ENCODE results near the gene DPYD.

Gene DPYD

DNA sequence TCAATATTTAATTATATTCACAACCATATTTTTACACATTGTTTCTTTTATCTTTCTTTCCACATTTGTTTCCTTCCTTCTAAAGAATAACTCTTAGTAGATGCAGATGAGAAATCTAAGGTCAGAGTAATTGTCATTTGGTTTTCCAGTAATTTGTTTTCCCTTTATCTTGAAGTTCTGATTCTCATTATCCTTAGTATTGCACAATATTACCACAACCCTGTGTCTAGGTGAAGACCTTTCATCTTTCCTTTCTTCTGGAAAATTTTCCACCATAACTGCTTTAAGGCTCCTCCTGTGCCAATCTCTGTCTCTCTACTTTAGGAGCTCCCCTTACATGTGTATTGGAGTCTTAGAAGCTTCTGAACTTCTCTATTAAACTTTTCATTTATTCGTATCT is 209.0 kb downstream of the DPYD start:
- no peak for DNase-seq
- TF ChIP-seq GATA1 (IDR thresholded peaks at IDR 0.05; ENCODE audit: low read depth, low read length): no peak
- no peak for TF ChIP-seq POLR2A (IDR thresholded peaks at IDR 0.05; ENCODE audit: low read length)

DNA sequence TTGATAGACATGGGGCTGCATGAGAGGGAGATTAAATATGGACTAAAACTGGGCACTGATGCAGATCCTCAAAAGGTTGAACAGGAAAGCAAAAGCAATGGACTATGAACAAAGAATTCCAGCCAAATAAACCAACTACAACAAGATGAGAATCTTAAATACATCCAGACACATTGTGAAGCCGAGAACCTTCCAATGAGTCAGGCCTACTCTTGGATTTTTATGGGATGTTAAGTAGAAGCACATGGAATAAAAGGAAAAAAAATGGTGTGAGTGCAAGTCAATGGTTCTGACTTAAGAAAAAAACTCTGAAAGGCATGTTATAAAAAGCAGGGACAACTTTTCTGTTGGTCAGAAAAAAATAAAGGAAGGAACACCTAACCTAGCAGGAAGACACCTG is 227.2 kb downstream of the DPYD start:
- TF ChIP-seq POLR2A (IDR thresholded peaks at IDR 0.05; ENCODE audit: low read length) (no peak), GATA1 (IDR thresholded peaks at IDR 0.05; ENCODE audit: low read depth, low read length) (no peak)
- DNase-seq: no peak

DNA sequence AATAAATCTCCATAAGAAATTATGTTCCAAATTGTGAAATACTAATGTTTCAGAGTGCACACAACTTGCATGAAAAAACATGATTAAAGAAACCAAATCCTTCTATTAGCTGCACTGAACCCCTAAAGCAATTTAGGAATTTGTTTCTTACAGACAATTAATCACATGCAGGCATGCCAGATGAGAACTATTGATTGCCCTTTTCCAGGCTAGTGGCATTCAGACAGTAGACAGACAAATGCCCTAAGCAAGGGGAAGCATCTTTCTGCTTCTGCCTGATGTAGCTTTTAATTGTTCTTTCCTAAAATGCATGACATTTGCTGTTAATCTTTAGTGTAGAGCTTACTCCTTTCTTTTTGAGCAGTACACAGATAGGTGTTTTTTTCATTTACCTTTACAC is 229.5 kb downstream of the DPYD start:
- DNase-seq: no peak
- no peak for TF ChIP-seq POLR2A (IDR thresholded peaks at IDR 0.05; ENCODE audit: low read length)
- no peak for TF ChIP-seq GATA1 (IDR thresholded peaks at IDR 0.05; ENCODE audit: low read depth, low read length)

DNA sequence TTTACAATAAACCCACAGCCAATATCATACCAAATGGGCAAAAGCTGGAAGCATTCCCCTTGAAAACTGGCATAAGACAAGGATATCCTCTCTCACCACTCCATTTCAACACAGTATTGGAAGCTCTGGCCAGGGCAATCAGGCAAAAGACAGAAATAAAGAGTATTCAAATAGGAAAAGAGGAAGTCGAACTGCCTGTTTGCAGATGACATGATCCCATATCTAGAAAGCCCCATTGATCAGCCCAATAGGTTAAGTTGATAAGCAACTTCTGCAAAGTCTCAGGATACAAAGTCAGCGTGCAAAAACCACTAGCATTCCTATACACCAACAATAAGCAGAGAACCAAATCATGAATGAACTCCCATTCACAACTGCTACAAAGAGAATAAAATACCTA is 235.5 kb downstream of the DPYD start:
- no peak for TF ChIP-seq GATA1 (IDR thresholded peaks at IDR 0.05; ENCODE audit: low read depth, low read length)
- TF ChIP-seq POLR2A (IDR thresholded peaks at IDR 0.05; ENCODE audit: low read length): no peak
- no peak for DNase-seq

DNA sequence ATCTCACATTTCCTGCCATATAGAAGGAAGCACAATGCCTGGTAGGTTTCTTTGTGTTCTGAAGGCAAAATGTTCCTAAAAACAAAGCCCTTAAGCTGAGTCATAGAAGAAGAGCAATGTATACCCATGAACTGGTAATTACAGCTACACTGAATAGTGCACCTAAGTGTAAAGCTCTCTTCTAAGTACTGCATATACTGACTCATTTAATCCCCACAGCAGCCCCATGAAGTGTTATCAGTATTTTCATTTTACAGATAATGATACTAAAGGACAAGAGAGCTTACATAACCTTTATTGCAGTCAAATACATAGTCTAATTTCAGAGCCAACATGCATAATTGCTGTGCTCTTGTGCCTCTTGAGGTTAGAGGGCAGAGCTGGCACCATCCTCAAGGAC is 239.9 kb downstream of the DPYD start:
- TF ChIP-seq GATA1 (IDR thresholded peaks at IDR 0.05; ENCODE audit: low read depth, low read length): no peak
- TF ChIP-seq POLR2A (IDR thresholded peaks at IDR 0.05; ENCODE audit: low read length): no peak
- peak; percentile 2 to 21 for DNase-seq

DNA sequence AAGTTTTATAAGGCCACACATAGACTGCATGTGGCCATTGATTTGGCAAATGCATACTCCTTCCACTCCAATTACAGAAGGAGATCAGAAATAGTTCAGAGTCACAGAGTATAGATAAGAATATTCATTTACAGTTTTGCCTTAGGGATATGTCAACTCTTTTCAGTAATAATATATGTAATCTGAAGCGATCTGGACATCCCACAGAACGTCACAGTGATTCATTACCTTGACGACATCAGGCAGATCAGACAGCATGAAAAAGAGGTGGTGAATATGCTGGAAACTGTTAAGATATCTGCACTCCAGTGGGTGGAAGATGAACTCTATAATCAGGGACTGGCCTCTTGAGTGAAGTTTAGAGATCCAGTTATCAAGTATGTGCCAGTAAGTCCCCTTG is 240.4 kb downstream of the DPYD start:
- TF ChIP-seq POLR2A (IDR thresholded peaks at IDR 0.05; ENCODE audit: low read length) (no peak), GATA1 (IDR thresholded peaks at IDR 0.05; ENCODE audit: low read depth, low read length) (no peak)
- peak in 1 of 2 experiments; percentile 35 for DNase-seq

DNA sequence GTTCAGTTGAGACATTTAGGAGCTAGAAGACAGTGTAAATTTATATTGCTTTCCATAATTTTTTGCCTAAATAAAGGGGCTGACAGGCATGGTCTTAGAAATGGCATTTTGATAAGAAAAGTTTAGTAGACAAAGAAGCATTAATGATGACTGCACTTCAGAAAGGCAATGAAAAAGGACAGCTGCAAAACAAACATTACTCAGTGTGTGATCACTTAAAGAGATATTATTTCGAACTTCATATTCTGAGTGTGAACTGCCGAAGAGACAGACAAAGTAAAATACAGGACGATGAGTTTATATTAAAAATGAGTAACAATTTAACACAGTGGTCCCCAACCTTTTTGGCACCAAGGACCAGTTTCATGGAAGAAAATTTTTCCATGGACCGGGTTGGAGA is 243.1 kb downstream of the DPYD start:
- TF ChIP-seq POLR2A (IDR thresholded peaks at IDR 0.05; ENCODE audit: low read length): no peak
- no peak for TF ChIP-seq GATA1 (IDR thresholded peaks at IDR 0.05; ENCODE audit: low read depth, low read length)
- DNase-seq: no peak

DNA sequence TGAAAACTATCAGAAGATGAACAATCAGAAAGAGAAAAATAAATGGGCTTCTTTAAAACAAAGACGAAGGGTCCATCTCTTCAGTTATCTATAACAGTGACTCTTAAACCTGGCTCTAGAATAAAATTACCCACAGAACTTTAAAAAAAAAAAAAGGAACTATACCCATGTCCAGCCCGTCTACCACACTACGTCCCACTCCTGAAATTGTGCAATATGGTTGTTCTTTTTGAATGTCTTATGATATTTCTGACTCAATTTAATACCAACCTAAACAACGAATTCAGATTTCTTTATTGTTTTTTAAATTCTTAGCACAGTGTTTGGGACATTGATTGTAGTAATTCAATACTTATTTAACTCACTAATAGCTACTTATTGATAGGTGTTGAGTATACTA is 246.3 kb downstream of the DPYD start:
- no peak for DNase-seq
- TF ChIP-seq GATA1 (IDR thresholded peaks at IDR 0.05; ENCODE audit: low read depth, low read length) (no peak), POLR2A (IDR thresholded peaks at IDR 0.05; ENCODE audit: low read length) (no peak)

DNA sequence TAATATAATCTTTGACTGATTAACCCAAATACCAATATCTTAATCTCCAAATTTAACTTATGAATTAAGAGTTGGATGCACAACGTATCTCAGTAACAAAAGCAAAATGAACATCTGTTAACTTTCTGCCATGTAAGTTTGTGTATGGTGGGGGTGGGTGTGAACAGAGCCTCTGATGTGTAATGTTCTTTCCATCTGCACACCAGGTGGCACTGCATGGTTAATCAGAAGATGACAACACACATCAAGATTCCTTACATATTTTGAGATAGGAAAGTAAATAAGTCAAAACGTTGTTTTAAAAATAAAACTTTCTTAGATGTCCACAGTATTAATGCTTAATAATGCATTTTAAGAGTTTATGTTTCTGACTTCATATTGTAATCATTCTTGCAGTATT is 251.9 kb downstream of the DPYD start:
- DNase-seq: peak; percentile 9 to 18
- TF ChIP-seq GATA1 (IDR thresholded peaks at IDR 0.05; ENCODE audit: low read depth, low read length) (no peak), POLR2A (IDR thresholded peaks at IDR 0.05; ENCODE audit: low read length) (no peak)

DNA sequence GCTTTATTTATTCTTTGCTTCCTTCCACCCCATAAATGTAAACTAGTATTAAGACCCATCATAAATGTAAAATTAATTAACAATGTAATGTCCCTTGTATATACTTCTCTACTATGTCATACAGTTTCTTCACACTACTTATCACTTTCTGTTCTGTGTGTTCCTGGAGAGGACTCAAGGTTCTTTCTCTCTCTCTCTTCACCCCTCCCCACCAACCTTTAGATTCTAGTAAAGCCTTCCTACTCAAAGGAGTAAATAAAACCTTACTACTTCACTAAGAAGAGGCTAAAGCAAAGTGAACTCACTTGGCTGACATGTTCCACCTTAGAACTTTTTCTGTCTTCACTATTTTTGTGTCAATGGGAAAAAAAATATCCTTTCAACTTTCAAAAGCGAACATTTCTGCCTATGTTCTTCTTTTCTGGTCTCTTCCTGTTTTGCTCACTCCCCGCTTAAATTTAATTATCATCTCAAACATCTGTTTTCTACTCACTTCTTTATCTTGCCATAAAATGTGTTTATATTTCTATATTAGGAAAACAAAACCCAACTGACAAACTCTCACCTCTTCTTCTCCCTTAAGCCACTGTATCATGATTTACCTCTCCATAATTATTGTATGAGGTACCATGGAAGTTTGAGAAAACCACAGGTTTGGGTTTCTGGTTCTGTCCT is 260.3 kb downstream of the DPYD start:
- peak; percentile 36 to 64 for DNase-seq
- TF ChIP-seq GATA1 (IDR thresholded peaks at IDR 0.05; ENCODE audit: low read depth, low read length) (no peak), POLR2A (IDR thresholded peaks at IDR 0.05; ENCODE audit: low read length) (peak; percentile 17)

DNA sequence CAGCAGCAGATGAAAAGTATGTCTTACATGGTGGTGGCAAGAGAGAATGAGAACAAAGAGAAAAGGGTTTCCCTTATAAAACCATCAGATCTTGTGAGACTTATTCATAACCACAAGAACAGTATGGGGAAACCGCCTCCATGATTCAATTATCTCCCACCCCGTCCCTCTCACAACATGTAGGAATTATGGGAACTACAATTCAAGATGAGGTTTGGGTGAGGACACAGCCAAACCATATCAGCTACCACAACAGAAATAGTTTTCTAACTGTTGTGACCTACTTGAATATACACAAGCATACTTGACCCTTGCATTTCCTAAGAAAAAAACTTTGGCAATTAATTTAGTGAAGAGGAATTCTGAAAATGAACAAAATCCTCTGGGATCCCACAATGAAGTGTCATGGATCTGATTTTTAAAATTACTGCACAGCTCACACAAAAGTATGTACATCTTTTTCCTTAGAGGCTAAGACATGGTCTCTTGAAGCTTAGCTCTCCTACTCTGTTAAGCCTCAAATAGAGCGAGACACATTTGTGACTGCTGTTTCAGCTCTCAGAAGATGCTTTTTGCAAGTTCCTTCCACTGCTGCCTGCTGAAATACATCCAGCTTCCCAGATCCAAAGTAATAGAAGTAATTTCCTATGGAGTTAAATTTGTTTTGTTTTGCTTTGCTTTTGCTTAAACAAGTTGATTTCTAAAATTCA is 265.8 kb downstream of the DPYD start:
- DNase-seq: no peak
- TF ChIP-seq POLR2A (IDR thresholded peaks at IDR 0.05; ENCODE audit: low read length): no peak
- no peak for TF ChIP-seq GATA1 (IDR thresholded peaks at IDR 0.05; ENCODE audit: low read depth, low read length)

DNA sequence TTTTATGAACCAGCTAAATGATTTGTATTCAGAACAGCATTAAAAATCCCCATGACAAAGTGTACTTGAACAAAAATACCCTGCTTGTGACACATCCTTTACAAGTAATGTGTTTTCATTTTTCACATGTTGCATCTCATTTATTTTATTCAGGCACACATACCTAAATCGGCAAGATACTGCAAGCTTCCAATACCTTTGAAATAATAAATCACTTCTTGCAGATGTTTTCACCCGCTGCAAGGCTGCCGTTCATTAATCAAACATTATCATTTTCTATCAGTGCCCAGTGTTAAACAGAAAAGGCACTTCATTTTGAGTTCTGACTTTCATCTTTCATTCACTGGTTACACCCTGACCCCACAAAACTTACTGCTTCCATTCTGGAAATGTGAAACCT is 269.6 kb downstream of the DPYD start:
- no peak for TF ChIP-seq GATA1 (IDR thresholded peaks at IDR 0.05; ENCODE audit: low read depth, low read length)
- no peak for DNase-seq

DNA sequence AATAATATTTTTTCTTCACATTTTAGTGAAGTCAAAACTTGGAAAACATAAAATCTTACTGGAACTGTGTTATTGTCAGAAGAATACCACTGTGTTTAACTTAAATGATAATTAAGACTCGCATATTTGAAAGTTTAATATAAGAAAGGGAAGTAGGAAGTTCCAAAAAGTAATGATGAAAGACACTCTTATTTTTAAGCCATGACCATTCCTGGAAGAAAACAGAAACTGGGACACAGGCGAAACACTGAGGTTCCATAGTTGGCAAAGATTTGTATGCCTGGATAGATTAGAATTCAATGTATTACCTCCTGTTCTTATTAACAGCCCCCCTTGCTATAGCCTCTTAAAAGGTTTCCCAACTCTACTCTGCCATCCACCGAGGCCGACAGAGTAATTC is 271.2 kb downstream of the DPYD start:
- TF ChIP-seq POLR2A (IDR thresholded peaks at IDR 0.05; ENCODE audit: low read length) (no peak), GATA1 (IDR thresholded peaks at IDR 0.05; ENCODE audit: low read depth, low read length) (no peak)
- DNase-seq: no peak

DNA sequence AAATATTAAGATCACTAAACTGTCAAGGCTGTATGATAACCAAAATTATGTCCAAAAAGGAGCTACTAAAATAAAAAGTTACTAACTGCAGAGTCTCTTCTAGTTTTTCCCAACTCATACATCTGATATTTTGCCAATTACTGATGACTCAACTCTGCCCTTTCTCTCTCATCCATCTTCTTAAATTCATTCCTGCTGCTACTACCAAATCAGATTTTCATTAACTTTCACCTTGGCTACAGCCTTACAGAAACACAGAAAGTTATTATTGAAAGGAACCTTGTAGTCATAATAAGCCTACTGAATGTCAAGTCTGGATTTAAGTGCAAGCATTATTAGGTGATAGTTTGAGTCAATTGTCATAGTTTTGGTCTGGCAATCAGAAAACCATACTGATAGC is 273.1 kb downstream of the DPYD start:
- TF ChIP-seq GATA1 (IDR thresholded peaks at IDR 0.05; ENCODE audit: low read depth, low read length): no peak
- TF ChIP-seq POLR2A (IDR thresholded peaks at IDR 0.05; ENCODE audit: low read length): no peak
- DNase-seq: no peak

DNA sequence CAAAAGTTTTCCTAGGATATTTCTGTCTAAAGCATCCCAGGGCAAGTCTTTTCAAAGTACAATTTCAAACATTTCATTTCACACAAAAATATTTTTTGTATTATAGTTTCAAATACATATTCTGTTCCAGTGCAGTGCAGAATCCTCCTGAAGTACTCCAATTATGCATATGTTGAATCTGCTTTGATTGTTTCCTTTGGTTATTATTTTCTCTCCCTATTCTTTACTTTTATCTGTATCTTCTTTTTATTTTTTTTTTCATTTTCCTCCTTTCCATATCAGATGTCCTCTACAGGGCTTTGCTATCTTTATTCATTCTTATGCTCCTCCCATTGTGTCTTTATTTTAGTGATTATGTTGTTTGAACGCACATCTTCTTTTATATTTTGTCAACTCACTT is 274.8 kb downstream of the DPYD start:
- DNase-seq: no peak
- TF ChIP-seq POLR2A (IDR thresholded peaks at IDR 0.05; ENCODE audit: low read length) (no peak), GATA1 (IDR thresholded peaks at IDR 0.05; ENCODE audit: low read depth, low read length) (no peak)
